Neural crest cell (in vitro differentiated cells): ENCODE results near the gene SLC16A2. TPM values are rescaled to one million over a fixed set of nuclear protein-coding genes. Genes with fewer than 3 reads are reported as not detected.

Experiments used
- DNase-seq: peaks from one replicate; pipeline ENCODE4 v3.0.0; 2021; ENCODE audit warnings: low read depth, mixed read lengths, low spot score
- H3K27ac Mint-ChIP-seq: one replicate; pipeline ENCODE4 v1.8.0; 2021; ENCODE audit warnings: mild to moderate bottlenecking, mixed read lengths; ENCODE audit not compliant: unreplicated experiment
- H3K27me3 Mint-ChIP-seq: 2 replicates; pipeline ENCODE4 v1.8.0; 2021; ENCODE audit warnings: low read depth, mild to moderate bottlenecking, mixed read lengths
- H3K36me3 Mint-ChIP-seq: 2 replicates; pipeline ENCODE4 v1.8.0; 2021; ENCODE audit warnings: low read depth, mild to moderate bottlenecking, mixed read lengths
- H3K4me1 Mint-ChIP-seq: 2 replicates; pipeline ENCODE4 v1.8.0; 2021; ENCODE audit warnings: mixed read lengths
- H3K4me3 Mint-ChIP-seq: one replicate; pipeline ENCODE4 v1.8.0; 2021; ENCODE audit warnings: mild to moderate bottlenecking, mixed read lengths
- H3K9me3 Mint-ChIP-seq: 2 replicates; pipeline ENCODE4 v1.8.0; 2021; ENCODE audit warnings: mixed read lengths
- CTCF ChIP-seq: fragments of 200-600 bp; sonication (generic); conservative IDR thresholded peaks from 2 replicates; pipeline ENCODE4 v1.5.0; 2021; ENCODE audit warnings: antibody characterized with exemption, mild to moderate bottlenecking
- total RNA-seq: library from RNA; stranded (reverse); gene quantifications from 2 replicates; pipeline ENCODE4 v1.2.1, GENCODE V29; 2021

The SLC16A2 gene
- total RNA-seq, 1 donor from 2014 or later, result 19.8 TPM

GRCh38 chrX:74579597-74580198, 158.4 kb downstream of the SLC16A2 start:
- H3K36me3 Mint-ChIP-seq, result peaks cover 6% of the 10 kb centered on the region

More at GRCh38 chrX:74579597-74580198, 158.4 kb downstream of the SLC16A2 start:
- DNase-seq, result no peak
- Mint-ChIP-seq H3K4me1 (no peaks in the 10 kb centered on the region), H3K4me3 (no peak overlapping the region), H3K9me3 (peaks cover 6% of the 10 kb centered on the region), H3K27ac (no peak overlapping the region), H3K27me3 (no peaks in the 10 kb centered on the region)
- TF ChIP-seq CTCF, result no peak

Other genes starting within 250 kb of the SLC16A2 start
- gene ZCCHC13, start 117.3 kb upstream of the SLC16A2 start, total RNA-seq, result not detected in 2 replicates
- 35.5 and 38.0 TPM in 2 replicates for gene RLIM, start 193.1 kb downstream of the SLC16A2 start, total RNA-seq